DOHH2 (cell line): ENCODE results near the gene CTSW.

Source experiments
- H3F3A ChIP-seq: fragments of 200-600 bp; sonication (generic), shearing (Covaris generic); 2 replicates; pipeline ENCODE4 v1.6.0; 2016; ENCODE audit warnings: antibody characterized with exemption, mild to moderate bottlenecking; ENCODE audit not compliant: control insufficient read depth, insufficient read depth
- H3K27ac ChIP-seq: fragments of 200-600 bp; sonication (generic); 2 replicates; pipeline ENCODE4 v1.5.1; 2014; ENCODE audit warnings: low read depth, mild to moderate bottlenecking, low read length, moderate library complexity
- H3K27me3 ChIP-seq: fragments of 200-600 bp; sonication (generic); 2 replicates; pipeline ENCODE4 v1.6.1; 2014; ENCODE audit warnings: mild to moderate bottlenecking, low read length, mixed read lengths; ENCODE audit not compliant: control insufficient read depth
- H3K36me3 ChIP-seq: fragments of 200-600 bp; sonication (generic); 2 replicates; pipeline ENCODE4 v1.6.1; 2014; ENCODE audit warnings: mild to moderate bottlenecking, low read length, moderate library complexity, mixed read lengths; ENCODE audit not compliant: control insufficient read depth
- H3K4me1 ChIP-seq: fragments of 200-600 bp; sonication (generic); 2 replicates; pipeline ENCODE4 v1.6.1; 2014; ENCODE audit warnings: mild to moderate bottlenecking, low read length, mixed read lengths; ENCODE audit not compliant: control insufficient read depth
- H3K4me2 ChIP-seq: fragments of 200-600 bp; sonication (generic); 2 replicates; pipeline ENCODE4 v1.6.0; 2014; ENCODE audit warnings: mild to moderate bottlenecking, low read length, moderate library complexity
- H3K4me3 ChIP-seq: fragments of 200-600 bp; sonication (generic); 2 replicates; pipeline ENCODE4 v1.5.1; 2014; ENCODE audit warnings: mild to moderate bottlenecking, low read length, mixed read lengths
- H3K79me2 ChIP-seq: fragments of 200-600 bp; sonication (generic); 2 replicates; pipeline ENCODE4 v1.6.1; 2014; ENCODE audit warnings: mild to moderate bottlenecking, low read length, mixed read lengths; ENCODE audit not compliant: control insufficient read depth
- H3K9me2 ChIP-seq: fragments of 200-600 bp; sonication (generic); replicated peaks from 2 replicates; pipeline ENCODE4 v1.6.1; 2014; ENCODE audit warnings: mild to moderate bottlenecking, low read length, mixed read lengths; ENCODE audit not compliant: control insufficient read depth
- H3K9me3 ChIP-seq: fragments of 200-600 bp; sonication (generic); 2 replicates; pipeline ENCODE4 v1.6.1; 2014; ENCODE audit warnings: antibody characterized with exemption, low read length, mixed read lengths; ENCODE audit not compliant: control insufficient read depth, insufficient read depth
- H4K20me1 ChIP-seq: fragments of 200-600 bp; sonication (generic); 2 replicates; pipeline ENCODE4 v1.6.0; 2014; ENCODE audit warnings: low read depth, mild to moderate bottlenecking, antibody characterized with exemption, low read length, moderate library complexity; ENCODE audit not compliant: control insufficient read depth, insufficient read depth
- CTCF ChIP-seq: fragments of 200-600 bp; sonication (generic); IDR thresholded peaks from one replicate; pipeline ENCODE4 v1.5.1; 2014; ENCODE audit warnings: antibody characterized with exemption, mild to moderate bottlenecking, low read depth, low read length; ENCODE audit not compliant: poor library complexity, severe bottlenecking
- EZH2phosphoT487 ChIP-seq: fragments of 200-600 bp; sonication (generic); IDR thresholded peaks from 2 replicates; pipeline ENCODE4 v1.6.1; 2017; ENCODE audit warnings: borderline replicate concordance, mild to moderate bottlenecking, antibody characterized with exemption, low read length, moderate library complexity, mixed read lengths

CTSW gene

GRCh38 chr11:65859812-65860277, 19.8 kb upstream of the CTSW start:
- Histone ChIP-seq H3K27me3 (no peaks in the 10 kb centered on the region), H3K4me2 (peak overlapping the region; percentile 93), H3K9me3 (no peaks in the 10 kb centered on the region), H3F3A (peaks cover 19% of the 10 kb centered on the region), H3K36me3 (peaks cover 69% of the 10 kb centered on the region), H3K79me2 (peaks cover 53% of the 10 kb centered on the region), H3K4me3 (peak overlapping the region; percentile 88), H3K9me2 (no peaks in the 10 kb centered on the region), H4K20me1 (peaks cover 20% of the 10 kb centered on the region), H3K4me1 (peaks cover 28% of the 10 kb centered on the region), H3K27ac (peak overlapping the region; percentile 83)
- TF ChIP-seq CTCF, result no peak
- no peak for TF ChIP-seq EZH2phosphoT487

DNA sequence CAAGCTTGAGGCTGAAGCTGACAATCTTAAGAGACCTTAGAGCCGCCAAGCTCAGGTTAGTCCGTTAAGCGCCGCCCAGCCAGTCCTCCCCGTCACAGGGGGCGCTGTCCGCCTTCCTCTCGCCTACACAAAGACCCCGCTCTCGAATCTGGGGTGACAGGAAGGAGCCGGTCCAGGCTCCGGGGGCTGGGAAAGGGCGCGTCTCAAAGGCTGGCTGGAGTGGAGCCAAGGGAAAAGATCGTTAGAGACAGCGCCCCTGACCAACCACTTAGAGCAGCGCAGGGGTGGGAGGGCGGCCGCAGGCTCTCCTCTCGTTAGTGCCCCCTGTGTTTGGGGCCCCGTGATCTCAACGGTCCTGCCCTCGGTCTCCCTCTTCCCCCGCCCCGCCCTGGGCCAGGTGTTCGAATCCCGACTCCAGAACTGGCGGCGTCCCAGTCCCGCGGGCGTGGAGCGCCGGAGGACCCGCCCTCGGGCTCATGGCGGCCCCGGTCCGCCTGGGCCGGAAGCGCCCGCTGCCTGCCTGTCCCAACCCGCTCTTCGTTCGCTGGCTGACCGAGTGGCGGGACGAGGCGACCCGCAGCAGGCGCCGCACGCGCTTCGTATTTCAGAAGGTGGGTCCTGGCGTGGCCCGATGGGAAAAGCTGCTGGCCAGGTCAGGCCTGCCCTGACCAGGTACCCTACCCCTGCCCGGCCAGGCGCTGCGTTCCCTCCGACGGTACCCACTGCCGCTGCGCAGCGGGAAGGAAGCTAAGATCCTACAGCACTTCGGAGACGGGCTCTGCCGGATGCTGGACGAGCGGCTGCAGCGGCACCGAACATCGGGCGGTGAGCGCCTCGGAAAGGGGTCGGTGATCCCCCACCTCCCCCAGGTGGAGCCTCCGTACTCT, 19.1 kb upstream of the CTSW start, which contains the start of gene MUS81:
Gene MUS81, plus strand, starts transcription at position 156 of the 887 bp plus-strand sequence. Its CDS starts 321 bp downstream, at position 477.
- Histone ChIP-seq H3K27ac (peak within 1 kb of the TSS; percentile 83), H4K20me1 (peaks cover 13% of the 10 kb centered on the region), H3F3A (peaks cover 19% of the 10 kb centered on the region), H3K4me2 (peak within 1 kb of the TSS; percentile 93), H3K4me3 (peak within 1 kb of the TSS; percentile 88), H3K9me2 (no peaks in the 10 kb centered on the region), H3K27me3 (no peaks in the 10 kb centered on the region), H3K9me3 (no peaks in the 10 kb centered on the region), H3K4me1 (peaks cover 28% of the 10 kb centered on the region), H3K79me2 (peaks cover 46% of the 10 kb centered on the region), H3K36me3 (peaks cover 69% of the 10 kb centered on the region)
- TF ChIP-seq EZH2phosphoT487, result no peak
- TF ChIP-seq CTCF, result peak; percentile 96

- H3K36me3 ChIP-seq, result peaks cover 67% of the 10 kb centered on the region
- H3K79me2 ChIP-seq, result peaks cover 40% of the 10 kb centered on the region
- peak overlapping the region; percentile 88 for H3K4me3 ChIP-seq
- no peaks in the 10 kb centered on the region for H3K9me2 ChIP-seq
- H3K4me2 ChIP-seq, result peak overlapping the region; percentile 93
- peaks cover 7% of the 10 kb centered on the region for H4K20me1 ChIP-seq
- no peaks in the 10 kb centered on the region for H3K27me3 ChIP-seq
- peak overlapping the region; percentile 83 for H3K27ac ChIP-seq
- H3K4me1 ChIP-seq, result peaks cover 27% of the 10 kb centered on the region
- TF ChIP-seq CTCF (no peak), EZH2phosphoT487 (no peak)
- H3K9me3 ChIP-seq, result no peaks in the 10 kb centered on the region
- peaks cover 14% of the 10 kb centered on the region for H3F3A ChIP-seq
Measured at GRCh38 chr11:65861165-65861505, 18.5 kb upstream of the CTSW start.
